Measurements from ENCODE around the gene PRDX1.
A peak's percentile ranks its signal among the peaks of the same experiment; 100 is the strongest.

The PRDX1 gene

GRCh38 chr1:45550401-45551351 is 29.0 kb upstream of the PRDX1 start, which contains the start of gene AKR1A1:
Gene AKR1A1 (plus strand): TSS chr1:45550826. CDS start chr1:45561795, 10,969 bp downstream.
- peak within 1 kb of the TSS; percentile 78 to 95 for H3K4me3 ChIP-seq (replicated peaks in 1 of 2; ENCODE audit: low read depth in 2 of 2, low read length in 2 of 2)
- peak; percentile 84 to 85 for DNase-seq (ENCODE audit: low read depth in 2 of 2)
- no peak for TF ChIP-seq CTCF (IDR thresholded peaks at IDR 0.05; ENCODE audit: low read depth, low read length)

GRCh38 chr1:45545553-45546310 is 24.0 kb upstream of the PRDX1 start:
- H3K4me3 ChIP-seq (replicated peaks in 1 of 2; ENCODE audit: low read depth in 2 of 2, low read length in 2 of 2), result no peak overlapping the region
- no peak for DNase-seq (ENCODE audit: low read depth in 2 of 2)
- TF ChIP-seq CTCF (IDR thresholded peaks at IDR 0.05; ENCODE audit: low read depth, low read length), result no peak

- DNase-seq (ENCODE audit: low read depth in 2 of 2), result no peak
- no peak for TF ChIP-seq CTCF (IDR thresholded peaks at IDR 0.05; ENCODE audit: low read depth, low read length)
- H3K4me3 ChIP-seq (replicated peaks in 1 of 2; ENCODE audit: low read depth in 2 of 2, low read length in 2 of 2), result no peak overlapping the region
Observed at GRCh38 chr1:45545019-45545493, 23.4 kb upstream of the PRDX1 start.

- TF ChIP-seq CTCF (IDR thresholded peaks at IDR 0.05; ENCODE audit: low read depth, low read length), result no peak
- no peak overlapping the region for H3K4me3 ChIP-seq (replicated peaks in 1 of 2; ENCODE audit: low read depth in 2 of 2, low read length in 2 of 2)
- DNase-seq (ENCODE audit: low read depth in 2 of 2), result no peak
Observed at GRCh38 chr1:45544530-45544929, 22.8 kb upstream of the PRDX1 start.

GRCh38 chr1:45543581-45544417 is 22.1 kb upstream of the PRDX1 start:
- no peak overlapping the region for H3K4me3 ChIP-seq (replicated peaks in 1 of 2; ENCODE audit: low read depth in 2 of 2, low read length in 2 of 2)
- peak; percentile 25 to 42 for DNase-seq (ENCODE audit: low read depth in 2 of 2)
- no peak for TF ChIP-seq CTCF (IDR thresholded peaks at IDR 0.05; ENCODE audit: low read depth, low read length)

- DNase-seq (ENCODE audit: low read depth in 2 of 2), result no peak
- TF ChIP-seq CTCF (IDR thresholded peaks at IDR 0.05; ENCODE audit: low read depth, low read length), result no peak
- no peak overlapping the region for H3K4me3 ChIP-seq (replicated peaks in 1 of 2; ENCODE audit: low read depth in 2 of 2, low read length in 2 of 2)
Observed at GRCh38 chr1:45542591-45542990, 20.9 kb upstream of the PRDX1 start.
